GM21360 (cell line): Measurements from ENCODE around the gene PSMD3.

Experiments
- ATAC-seq: cut with Tn5 transposase; IDR thresholded peaks from one replicate; pipeline ENCODE4 v1.9.1; 2021; ENCODE audit warnings: mild to moderate bottlenecking, moderate library complexity; ENCODE audit not compliant: unreplicated experiment

Gene PSMD3

GRCh38 chr17:39955726-39956225 lies 24.8 kb upstream of the PSMD3 start:
- no peak for ATAC-seq

DNA sequence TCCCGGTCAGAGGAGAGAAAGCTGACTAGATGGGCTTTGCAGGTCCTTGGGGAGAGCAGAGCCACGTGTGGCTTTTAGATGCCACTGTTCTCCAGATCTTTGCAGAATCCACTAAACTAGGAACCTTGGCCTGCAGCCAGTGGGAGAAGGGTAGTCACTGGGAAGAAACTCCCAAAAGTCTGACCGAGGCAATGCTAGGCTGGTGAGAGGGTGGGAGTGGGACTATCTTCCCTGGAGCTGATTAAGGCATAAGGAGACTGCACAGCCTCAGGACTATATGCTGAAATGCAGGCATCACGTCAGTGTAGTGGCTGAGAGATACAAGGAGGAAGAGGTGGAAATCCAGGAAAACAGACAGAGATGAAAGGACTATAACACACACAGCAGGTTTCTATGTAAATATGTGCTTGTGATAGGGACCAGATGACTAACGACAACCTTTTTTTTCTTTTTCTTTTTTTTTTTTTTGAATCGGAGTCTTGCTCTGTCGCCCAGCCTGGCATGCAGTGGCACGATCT lies 20.0 kb upstream of the PSMD3 start:
- no peak for ATAC-seq

DNA sequence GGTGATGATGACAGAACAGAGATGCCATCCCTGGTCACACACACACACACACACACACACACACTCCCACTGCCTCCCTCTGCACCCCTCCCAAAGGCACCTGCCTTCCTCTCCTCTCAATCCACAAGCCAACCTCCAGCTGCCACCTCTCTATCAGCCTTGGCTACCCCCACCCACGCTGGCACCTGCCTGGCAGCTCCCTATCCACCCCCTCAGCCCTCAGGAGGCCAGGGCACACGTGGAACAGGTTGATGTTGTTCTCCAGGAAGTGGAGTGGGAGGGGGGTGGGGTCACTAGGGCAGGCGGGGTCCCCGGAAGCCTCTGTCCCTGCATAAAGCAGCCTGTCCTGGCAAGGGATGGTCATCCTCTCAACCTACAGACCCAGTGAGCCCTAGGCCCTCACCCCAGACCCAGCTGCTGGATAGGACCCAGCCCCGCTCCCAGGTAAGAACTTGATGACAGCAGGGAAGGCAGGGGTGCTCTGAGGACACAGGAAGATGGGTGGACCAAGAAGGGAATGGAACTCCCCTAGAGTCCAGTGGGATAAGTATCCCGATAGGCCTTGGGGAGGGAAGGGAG lies 17.9 kb upstream of the PSMD3 start, which contains the start of gene GSDMA:
GSDMA (plus strand) TSS at position 363 of the 579 bp plus-strand sequence. CDS start 2,684 bp downstream, outside the sequence.
- no peak for ATAC-seq

DNA sequence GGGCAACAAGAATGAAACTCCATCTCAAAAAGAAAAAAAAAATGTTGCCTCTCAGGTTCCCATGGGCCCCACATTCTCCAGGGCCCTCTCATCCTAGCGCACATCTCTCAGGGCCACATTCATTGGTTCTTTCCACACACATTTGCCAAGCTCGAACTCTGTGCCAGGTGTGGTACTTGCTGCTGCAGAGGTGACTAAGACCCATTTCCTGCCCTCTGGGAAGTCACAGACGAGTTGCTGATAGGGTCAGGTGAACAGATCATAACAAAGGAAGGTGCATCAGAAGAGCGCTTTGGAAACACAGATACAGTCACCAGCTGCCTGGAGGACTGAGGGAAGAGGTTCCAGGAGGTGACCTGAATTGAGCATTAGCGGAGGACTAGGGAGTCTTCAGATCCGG lies 16.8 kb upstream of the PSMD3 start:
- no peak for ATAC-seq

DNA sequence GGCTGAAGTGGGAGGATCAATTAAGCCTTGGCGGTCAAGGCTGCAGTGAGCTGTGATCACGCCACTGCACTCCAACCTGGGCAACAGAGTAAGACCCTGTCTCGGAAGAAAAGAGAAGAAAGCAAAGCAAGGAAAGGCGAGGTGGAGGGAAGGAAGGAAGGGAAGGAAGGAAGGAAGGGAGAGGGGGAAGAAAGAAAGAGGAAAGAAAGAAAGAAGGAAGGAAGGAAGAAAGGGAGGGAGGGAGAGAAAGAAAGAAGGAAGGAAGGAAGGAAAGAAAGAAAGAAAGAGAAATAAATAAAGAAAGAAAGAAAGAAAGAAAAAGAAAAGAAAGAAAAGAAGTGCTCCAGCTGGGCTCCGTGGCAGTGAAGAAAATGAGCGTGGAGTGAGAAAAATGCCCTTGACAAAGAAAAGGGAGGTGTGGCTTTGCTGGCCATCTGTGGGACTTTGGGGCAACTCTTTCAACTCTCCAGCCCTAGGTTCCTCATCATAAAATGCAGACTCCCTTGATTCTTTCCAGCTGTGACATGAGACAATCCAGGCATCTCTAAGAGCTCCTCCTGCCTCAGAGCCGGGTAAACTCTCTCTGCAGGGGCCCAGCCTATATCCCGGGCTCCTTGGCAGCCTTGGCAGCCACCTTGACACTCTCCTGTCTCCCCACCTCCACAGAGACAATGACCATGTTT lies 15.4 kb upstream of the PSMD3 start:
- ATAC-seq: no peak

- ATAC-seq: no peak
Observed at GRCh38 chr17:39966771-39967170, 13.8 kb upstream of the PSMD3 start.

GRCh38 chr17:39968761-39969160 lies 11.8 kb upstream of the PSMD3 start:
- ATAC-seq: no peak

DNA sequence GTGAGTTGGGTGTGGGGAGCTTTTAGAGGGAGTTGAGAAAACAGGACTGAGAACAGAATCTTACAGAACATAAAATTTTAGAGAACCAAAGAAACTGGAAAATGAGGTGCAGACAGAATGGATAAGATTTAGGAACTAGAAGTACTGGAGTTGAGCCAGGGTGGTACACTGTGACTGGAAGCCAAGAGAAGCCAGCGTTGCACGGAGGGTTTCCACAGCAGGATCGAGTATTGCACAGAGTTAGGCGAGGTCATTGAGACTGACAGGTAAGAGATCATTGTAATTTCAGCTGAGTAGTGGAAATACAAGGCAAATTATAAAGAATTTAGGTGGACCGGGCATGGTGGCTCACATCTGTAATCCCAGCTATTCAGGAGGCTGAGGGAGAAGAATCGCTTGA lies 11.2 kb upstream of the PSMD3 start:
- no peak for ATAC-seq

- no peak for ATAC-seq
Observed at GRCh38 chr17:39970157-39970692, 10.4 kb upstream of the PSMD3 start.

GRCh38 chr17:39971076-39971603 lies 9.5 kb upstream of the PSMD3 start:
- no peak for ATAC-seq

- no peak for ATAC-seq
Observed at GRCh38 chr17:39972271-39972670, 8.3 kb upstream of the PSMD3 start.

- no peak for ATAC-seq
Observed at GRCh38 chr17:39973496-39973895, 7.1 kb upstream of the PSMD3 start.

DNA sequence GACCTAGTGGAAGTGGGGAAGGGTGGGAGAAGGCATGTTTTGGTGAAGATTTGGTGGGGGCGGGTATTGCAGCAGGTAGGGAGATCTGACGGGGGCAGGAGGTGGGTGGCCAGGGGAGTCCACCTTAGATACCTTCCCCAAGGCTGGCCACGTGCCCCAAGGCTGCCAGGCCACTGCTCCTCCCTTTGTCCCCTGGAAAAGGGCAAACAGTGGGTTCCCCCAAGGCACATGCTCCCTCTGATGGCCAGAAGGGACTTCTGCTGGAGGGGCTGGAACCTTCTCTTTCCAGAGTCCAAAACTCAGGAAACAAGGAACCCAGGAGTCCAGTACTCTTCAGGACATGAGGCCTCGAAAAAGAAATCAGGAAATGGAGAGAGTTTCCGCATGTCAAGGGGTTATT lies 6.2 kb upstream of the PSMD3 start:
- no peak for ATAC-seq

DNA sequence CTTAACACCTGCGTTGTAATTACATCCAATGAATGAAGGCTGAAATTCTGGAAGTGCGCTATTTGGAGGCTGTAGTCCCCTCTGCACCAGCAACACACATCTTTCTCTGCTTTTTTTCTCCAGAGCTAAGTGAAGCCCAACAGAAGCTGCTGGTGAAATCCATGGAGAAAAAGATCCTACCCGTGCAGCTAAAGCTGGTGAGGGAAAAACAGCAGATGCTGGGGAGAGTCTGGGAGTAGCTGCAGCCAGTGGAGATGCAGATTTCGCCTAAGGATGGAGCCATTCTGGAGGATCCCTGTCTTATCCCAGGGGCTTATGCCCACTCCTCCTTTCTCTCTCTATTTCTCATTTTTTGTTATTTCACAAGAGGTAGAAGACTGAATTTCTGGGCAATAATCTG lies 4.8 kb upstream of the PSMD3 start:
- no peak for ATAC-seq

DNA sequence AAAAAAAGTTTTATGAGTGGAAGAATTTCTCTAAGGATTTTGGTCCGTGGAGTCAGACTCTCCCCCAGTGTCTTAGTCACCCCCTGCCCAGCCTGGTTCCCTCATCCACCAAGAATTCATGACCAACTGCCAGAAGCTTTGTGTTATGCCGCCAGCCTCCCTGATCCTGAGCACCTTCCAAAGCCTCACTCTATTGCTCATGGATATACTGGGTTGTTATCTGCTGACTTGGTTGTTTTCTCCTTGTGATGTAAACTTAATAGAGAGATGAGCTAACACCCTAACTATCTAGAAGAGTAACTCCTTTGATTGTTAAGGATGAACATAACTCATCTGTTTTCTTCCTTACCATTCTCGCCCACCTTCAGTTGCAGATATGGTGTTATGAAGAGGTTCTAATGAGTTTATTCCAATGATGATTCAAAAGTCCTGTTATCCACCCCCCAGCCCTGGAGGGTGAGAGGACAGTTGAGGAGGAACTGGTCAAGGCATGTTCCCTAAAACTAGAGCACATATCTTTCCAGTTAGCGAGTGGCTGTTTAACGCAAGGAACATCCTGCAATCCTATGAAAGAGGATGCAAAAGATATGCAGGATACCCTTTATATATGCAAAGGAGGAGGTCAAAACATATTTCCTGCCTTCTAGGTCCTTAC lies 1.5 kb upstream of the PSMD3 start:
- ATAC-seq: no peak

DNA sequence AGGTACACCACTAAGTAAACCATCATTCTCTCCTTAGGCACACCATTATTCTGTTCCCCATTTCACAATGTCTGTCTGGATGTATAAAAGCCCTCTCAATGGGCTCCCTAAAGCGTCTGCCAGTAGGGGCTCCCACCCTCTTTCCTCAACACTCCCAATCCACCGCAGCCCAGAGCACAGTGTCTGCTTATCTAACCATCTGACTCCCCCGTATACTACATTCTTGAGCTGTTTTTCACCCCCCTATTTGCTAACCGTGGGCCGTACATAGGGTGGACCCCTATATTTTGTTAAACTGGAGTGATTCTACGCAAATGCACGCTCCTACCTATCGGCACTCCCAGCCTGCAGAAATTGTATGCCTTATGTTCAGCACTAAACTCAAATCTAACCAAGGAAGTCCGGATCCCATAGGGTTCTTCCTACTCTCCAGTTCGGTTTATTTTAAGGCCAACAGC lies 685 bp upstream of the PSMD3 start:
- ATAC-seq: peak; percentile 18

GRCh38 chr17:39981207-39981741 lies 667 bp downstream of the PSMD3 start:
- no peak for ATAC-seq

- ATAC-seq: no peak
Observed at GRCh38 chr17:39981766-39982375, 1.3 kb downstream of the PSMD3 start.

GRCh38 chr17:39988206-39988810 lies 7.7 kb downstream of the PSMD3 start:
- ATAC-seq: no peak

GRCh38 chr17:39994448-39994847 lies 13.8 kb downstream of the PSMD3 start:
- ATAC-seq: no peak
